Measurements from ENCODE around the gene DMAC1.

- TF ChIP-seq CTCF (IDR thresholded peaks at IDR 0.05; ENCODE audit: insufficient read depth, low read depth, low read length), result no peak
- TF ChIP-seq EZH2 (IDR thresholded peaks at IDR 0.05; ENCODE audit: insufficient read depth, low read length), result no peak
Measured at GRCh38 chr9:7782400-7783120, 17.0 kb downstream of the DMAC1 start.
